Erythroblast (primary cell): Measurements from ENCODE around the gene PLEKHA5.

Source experiments
- GATA1 ChIP-seq: IDR thresholded peaks from 2 replicates; pipeline ENCODE4 v1.6.1; 2011; ENCODE audit warnings: low read depth, mild to moderate bottlenecking, control low read depth, low read length, moderate library complexity
- POLR2A ChIP-seq: IDR thresholded peaks from 2 replicates; pipeline ENCODE4 v1.6.1; 2011; ENCODE audit warnings: mild to moderate bottlenecking, low read length

DNA sequence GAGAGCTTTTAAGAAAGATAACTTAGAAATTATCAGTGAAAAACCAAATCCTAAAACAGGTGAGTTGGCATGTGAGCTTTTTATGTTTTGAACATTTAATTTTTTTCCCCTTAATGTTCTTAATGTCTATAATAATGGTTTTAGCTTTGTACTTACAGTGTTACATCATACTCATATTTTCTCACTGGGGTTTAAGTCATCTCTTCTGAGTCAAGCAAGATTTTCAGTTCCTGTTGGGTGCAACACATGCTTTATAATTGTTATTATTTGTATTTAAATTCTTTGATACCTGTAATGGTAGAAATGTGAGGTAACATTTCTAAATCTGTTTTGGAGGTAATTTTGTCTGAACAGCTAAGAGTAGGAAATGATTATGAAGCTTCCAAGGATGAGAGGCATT is 113.0 kb downstream of the PLEKHA5 start:
- TF ChIP-seq POLR2A (no peak), GATA1 (no peak)
